T-helper 2 cell (primary cell): Measurements from ENCODE around the gene CADM2.

ENCODE experiments used
- DNase-seq, 5 experiments: peaks; one replicate each; pipeline versions ENCODE4 v3.0.0 to v3.0.0-alpha.2; 2012 to 2022

CADM2 gene

DNA sequence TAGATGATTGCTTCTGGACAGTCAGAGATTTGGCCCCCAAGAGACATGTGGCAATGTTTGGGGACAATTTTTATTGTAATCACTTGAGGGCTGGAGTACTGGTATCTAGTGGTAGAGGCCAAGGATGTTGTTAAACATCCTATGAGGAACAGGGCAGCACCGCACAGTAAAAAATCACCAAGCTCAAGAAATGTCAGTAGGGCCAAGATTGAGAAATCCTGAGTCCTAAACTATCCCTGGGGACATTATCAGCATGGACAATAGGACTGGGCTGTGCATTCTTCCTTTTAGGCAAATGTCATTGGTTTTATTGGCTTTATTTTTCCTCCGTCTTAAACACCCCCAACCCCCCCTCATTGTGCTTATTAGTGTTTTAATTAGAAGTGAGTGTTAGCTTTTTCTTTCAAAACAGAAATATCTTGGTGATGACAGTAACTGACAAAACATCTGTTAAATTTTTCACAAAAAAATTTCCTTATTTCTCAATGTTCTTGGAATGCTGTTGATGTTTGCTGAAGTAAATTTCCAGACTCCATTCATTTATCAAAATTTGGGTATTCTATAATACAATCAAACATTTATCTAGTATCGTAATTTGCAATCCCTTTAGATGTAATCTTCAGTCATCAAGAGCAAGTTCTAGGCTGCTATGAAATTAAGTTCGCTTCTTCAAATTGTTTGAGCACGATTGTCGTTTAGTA is 1087.8 kb downstream of the CADM2 start:
- no peak for DNase-seq

- no peak for DNase-seq
These were observed 1088.4 kb downstream of the CADM2 start for GRCh38 chr3:86047161-86047560.

DNA sequence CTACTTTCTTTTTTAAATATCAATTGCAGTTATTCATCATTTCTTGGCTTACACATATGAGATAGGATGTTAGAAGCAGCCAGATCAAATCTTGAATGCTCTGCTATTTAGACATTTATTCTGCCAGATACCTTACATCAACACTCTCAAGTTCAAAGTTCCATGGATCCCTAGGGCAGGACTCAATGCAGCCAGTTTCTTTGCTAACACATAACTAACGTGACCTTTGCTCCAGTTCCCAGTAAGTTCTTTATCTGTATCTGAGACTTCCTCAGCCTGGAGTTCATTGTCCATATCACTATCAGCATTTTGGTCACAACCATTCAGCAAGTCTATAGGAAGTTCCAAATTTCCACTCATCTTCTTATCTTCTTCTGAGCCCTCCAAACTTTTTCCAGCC is 1092.3 kb downstream of the CADM2 start:
- DNase-seq = no peak

DNA sequence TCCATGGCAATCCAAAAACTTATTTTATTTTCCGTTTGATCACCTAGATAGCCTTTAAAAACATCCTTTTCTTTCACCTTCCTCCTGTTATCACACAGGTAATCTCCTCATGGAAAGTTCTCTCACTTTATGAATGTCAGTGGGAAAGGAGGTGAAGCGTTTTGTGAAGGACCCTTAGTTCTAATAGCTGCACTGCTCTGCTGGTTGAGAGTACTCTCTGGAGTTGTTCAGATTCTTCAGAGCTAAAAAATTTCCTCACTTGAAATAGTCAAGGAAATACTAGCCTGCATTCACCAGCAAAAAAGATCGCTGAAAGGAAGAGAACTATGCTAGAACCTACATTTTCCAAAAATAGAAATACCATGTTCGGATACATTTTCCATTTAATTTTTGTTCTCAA is 1097.2 kb downstream of the CADM2 start:
- no peak for DNase-seq

DNA sequence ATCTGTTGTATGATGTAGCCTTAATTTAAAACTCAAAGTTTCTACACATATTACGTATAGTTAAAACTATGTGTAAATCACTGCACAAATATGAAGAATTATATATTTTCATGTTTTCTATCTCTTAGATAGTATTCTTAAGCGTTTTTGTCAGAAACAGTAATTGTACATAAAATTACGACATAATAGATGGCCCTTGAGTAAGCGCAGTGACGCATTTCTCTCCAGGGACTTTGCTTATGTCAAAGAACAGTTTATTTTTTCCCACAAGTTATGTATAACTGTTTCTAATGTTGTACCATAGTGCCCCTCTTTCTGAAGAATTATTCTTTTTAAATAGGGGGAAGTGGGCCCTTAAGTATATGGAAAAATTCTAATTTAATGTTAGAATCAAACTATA is 1098.2 kb downstream of the CADM2 start:
- DNase-seq = no peak

DNA sequence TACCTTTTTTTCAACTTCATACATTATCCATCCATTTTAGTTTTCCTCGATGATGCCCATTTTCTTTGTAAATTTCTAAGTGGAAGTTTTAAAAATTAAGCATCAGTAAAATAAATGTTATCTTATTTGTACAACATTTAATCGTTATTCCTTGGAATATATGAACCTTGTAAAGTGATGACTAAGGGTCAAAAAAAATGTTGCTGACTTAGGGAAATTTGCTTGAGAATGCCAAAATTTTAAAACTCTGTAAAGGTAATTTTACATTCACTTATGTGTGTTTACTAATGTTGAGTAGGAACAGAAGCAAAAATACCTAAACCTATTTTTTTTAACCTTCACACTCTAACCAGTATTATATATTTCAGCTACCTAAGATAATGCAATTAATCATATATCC is 1115.0 kb downstream of the CADM2 start:
- no peak for DNase-seq

- no peak for DNase-seq
These were observed 1128.5 kb downstream of the CADM2 start for GRCh38 chr3:86087160-86087871.

- no peak for DNase-seq
These were observed 1145.4 kb downstream of the CADM2 start for GRCh38 chr3:86104154-86104553.

DNA sequence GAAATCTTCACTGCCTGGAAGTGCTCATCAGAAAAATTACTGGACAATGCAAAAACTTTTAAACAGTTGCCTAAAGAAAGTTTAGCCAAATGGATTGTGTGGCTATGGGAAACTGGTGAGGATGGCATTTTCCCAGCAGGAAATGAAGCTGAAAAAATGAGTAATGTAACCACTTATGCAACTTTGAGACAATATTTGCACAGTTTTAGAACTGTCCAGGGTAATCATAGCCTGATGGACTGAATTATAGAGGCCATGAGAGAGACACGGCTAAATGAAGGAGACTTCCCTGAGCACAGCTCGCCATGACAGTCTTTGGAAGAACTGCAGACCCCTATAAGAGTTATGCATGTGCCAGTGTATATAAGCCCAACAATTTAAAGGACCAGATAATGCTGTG is 1150.6 kb downstream of the CADM2 start:
- no peak for DNase-seq
